Left renal pelvis (tissue), 4 donors: ENCODE data around the gene MACROD2. TPM values are rescaled to one million over a fixed set of nuclear protein-coding genes. Genes with fewer than 3 reads are reported as not detected.
"Not testable (repeated sequence)": the region's sequence is repeated elsewhere in the genome, so short reads cannot be mapped to it uniquely, and the experiment has no call there.

Experiments
- DNase-seq, 4 donors: peaks; one replicate each; pipeline ENCODE4 v3.0.0-alpha.2; 2013; ENCODE audit warnings: low read depth in 4 of 4, low spot score in 3 of 4
- polyA plus RNA-seq, 4 donors: library from polyadenylated mRNA; unstranded; fragments of 120-200 nt; gene quantifications; one replicate each; pipeline ENCODE4 v1.2.1, GENCODE V29; 2013; ENCODE audit not compliant: insufficient read length in 4 of 4

MACROD2 gene
- polyA plus RNA-seq, 4 donors: 7.0 to 17.8 (median 12.7) TPM

DNA sequence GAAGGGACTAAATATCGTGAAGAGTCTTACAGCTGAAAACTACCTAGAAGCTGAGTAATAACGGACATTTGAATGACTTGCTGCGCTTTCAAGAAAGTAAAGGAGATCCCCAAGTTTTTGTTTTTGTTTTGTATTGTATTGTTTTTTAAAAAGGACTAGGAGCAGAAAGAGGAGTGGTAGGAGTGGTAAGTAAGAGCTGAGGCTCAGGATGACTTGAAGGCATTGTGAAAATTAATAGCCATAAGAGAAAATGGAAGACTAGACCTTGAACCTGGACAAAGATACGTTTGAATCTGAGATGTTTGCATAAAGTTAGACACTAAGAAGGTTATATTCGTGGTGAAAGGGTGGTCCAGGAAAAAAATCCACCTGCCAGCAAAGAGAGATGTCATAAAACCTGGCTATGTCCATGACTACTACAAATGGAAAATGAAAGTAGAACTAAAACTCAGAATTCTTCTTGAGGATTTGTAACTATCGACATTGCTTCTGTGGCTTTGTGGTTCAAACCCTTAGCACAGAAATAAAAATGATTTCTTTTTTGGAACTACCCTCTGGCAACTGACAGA lies 1166.8 kb downstream of the MACROD2 start:
- no peak for DNase-seq

DNA sequence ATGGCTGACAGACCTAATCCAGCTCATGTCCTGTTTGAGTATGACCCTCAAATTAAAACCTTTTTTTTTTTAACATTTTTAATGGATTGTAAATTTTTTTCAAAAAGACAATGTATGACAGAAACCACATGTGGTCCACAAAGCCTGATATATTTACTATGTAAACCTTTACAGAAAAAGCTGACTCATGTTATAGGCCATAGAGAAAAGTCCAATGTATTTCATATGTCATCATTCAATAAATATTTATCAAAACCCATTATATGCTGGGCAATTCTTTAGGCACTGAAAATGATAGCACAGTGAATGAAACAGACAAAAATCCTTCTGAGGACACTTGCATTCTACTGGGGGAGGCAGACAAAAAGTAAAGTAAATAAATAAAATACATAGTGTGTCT lies 1168.3 kb downstream of the MACROD2 start:
- no peak for DNase-seq

- no peak for DNase-seq
Observed at GRCh38 chr20:15164726-15165125, 1169.4 kb downstream of the MACROD2 start.

GRCh38 chr20:15166744-15167143 lies 1171.4 kb downstream of the MACROD2 start:
- DNase-seq: no peak

DNA sequence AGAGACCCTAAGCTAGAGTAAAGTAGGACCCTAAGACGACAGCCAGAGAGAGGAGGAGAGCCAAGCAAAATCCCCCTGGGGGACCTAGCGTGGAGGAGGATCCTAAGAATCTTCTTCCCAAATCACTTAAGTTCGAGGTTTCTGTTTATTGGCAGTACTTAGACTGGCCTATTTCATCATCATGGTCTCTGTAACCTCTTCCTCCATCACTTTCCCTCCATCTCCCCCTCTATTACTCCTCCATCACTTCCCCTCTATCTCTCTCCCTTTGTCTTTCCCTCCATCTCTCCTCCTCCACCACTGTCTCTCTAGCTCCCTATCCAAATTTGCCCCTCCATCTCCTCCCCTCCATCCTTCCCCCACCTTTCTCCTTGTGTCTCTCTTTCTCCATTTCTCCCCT lies 1175.7 kb downstream of the MACROD2 start:
- DNase-seq: no peak

- no peak for DNase-seq
Observed at GRCh38 chr20:15176929-15177328, 1181.6 kb downstream of the MACROD2 start.

DNA sequence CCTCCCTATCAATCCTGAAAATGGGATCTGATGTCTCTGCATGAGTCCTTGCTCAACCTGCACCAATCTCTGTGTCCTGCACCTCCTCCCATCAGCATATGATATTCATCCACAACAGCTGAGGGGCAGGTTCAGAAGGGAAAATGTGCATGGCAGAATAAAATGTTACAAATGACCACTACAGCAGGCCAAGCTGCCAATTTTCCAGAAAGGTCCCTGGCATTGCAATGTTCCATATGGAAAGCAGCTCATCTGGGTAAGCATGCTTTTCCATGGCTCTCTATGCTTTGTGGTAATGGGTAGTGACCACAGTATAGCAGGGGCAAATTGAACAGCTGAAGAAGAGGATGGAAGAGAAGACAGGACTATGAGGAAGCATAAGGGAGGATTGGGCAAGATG lies 1183.3 kb downstream of the MACROD2 start:
- DNase-seq: no peak

- no peak for DNase-seq
Observed at GRCh38 chr20:15179381-15179780, 1184.1 kb downstream of the MACROD2 start.

DNA sequence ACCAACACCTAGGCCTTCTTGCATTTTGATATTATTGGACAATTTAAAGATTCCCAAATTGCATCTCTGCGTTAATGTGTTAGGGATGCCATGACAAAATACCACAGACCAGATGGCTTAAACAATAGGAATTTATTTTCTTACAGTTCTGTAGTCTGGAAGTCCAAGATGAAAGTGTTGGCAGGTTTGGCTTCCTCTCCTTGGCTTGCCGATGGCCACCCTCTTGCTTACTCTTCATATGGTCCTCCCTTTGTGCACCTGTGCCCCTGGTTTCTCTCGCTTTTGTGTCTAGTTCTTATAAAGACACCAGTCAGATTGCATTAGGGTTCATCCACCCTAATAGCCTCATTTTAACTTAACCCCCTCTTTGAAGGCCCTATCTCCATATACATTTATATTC lies 1184.5 kb downstream of the MACROD2 start:
- no peak for DNase-seq

GRCh38 chr20:15185322-15185721 lies 1190.0 kb downstream of the MACROD2 start:
- DNase-seq: no peak

- no peak for DNase-seq
Observed at GRCh38 chr20:15185913-15186312, 1190.6 kb downstream of the MACROD2 start.

DNA sequence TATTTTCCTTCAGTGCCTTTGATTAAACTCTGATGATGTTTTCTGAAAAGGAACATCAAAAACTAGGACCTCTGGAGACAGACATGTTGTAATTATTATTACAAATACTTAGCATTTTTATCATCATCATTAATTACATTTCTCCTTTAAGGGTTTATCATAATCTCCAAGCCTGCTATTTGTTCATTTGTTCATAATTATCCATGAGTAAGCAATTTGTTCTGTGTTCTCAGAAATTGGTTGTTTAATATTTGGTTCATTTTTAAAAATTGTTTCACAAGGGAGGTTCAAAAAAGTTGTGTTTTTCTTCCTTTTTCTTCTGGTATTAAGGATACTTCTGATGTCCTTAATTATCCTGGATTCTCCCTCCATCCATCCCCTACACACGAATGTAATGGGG lies 1192.3 kb downstream of the MACROD2 start:
- DNase-seq: no peak

GRCh38 chr20:15188415-15188814 lies 1193.1 kb downstream of the MACROD2 start:
- DNase-seq: no peak

- no peak for DNase-seq
Observed at GRCh38 chr20:15191082-15191723, 1195.9 kb downstream of the MACROD2 start.

GRCh38 chr20:15195378-15195777 lies 1200.1 kb downstream of the MACROD2 start:
- no peak for DNase-seq

- DNase-seq: no peak
Observed at GRCh38 chr20:15196547-15197255, 1201.4 kb downstream of the MACROD2 start.

DNA sequence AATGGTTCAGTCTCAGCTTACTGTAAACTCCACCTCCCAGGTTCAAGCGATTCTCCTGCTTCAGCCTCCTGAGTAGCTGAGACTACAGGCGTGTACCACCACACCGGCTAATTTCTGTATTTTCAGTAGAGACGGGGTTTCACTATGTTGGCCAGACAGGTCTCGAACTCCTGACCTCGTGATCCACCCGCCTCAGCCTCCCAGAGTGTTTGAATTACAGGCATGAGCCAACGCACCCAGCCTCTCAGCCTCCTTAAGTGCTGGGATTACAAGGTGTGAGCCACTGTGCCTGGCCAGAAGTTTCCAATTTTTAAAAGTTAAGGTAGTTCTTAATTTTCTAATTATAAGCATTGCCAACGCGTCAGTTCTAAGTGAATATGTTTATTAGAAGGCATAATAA lies 1202.7 kb downstream of the MACROD2 start:
- DNase-seq: not testable (repeated sequence)

DNA sequence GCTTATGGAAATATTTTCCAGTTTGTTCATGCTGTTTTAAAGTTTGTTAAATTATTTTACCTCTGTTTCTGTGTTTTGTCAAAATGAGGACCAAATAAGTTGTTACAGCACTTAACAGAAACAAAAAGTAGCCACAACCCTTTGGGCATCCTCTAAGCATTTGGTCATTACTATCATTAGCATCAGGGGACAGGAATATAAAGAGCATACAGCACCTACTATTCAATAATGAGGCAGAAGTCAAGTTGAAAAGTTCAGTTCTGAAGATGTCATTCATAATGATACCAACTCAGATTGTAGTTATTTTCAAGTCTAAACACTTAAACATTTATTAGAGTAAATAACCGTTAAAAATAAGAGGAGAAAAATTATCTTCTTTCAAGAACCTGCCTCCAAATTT lies 1204.4 kb downstream of the MACROD2 start:
- no peak for DNase-seq

DNA sequence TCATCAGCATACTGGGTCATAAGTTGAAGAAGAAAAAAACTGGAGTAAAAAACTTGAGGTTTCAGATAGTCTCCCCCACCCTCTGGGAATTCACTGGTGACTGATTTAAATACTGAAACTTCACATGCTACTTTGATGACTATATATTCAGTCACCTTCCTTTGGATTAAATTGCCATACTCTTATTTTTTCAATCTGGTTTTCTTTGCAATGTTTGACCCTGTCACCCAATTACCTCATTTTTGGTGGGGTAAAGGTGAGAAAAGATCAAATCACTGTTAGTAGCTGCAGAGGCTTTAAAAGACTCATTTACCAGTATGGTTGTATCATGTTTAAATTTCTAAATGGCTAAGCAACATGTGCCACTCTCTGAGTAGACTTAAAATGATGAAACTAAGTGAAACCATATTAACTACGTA lies 1204.8 kb downstream of the MACROD2 start:
- no peak for DNase-seq

DNA sequence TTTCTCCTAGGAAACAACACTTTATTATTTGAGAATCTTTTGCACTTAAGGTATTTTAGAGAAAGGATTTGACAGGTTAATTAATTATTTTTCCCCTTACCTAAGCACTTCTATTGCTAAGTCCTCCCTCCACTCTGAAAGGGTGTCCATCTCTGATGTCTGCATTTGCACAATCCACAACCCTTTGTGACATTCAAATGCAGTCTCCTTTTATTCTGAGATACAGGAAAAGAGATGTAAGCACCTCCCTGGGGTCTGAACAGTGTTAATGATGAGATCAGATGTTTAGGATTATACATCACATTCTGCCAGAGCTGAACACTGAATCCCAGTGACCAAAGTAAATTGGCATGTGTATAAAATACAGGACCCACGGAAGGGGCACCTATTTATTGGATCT lies 1206.3 kb downstream of the MACROD2 start:
- DNase-seq: no peak

DNA sequence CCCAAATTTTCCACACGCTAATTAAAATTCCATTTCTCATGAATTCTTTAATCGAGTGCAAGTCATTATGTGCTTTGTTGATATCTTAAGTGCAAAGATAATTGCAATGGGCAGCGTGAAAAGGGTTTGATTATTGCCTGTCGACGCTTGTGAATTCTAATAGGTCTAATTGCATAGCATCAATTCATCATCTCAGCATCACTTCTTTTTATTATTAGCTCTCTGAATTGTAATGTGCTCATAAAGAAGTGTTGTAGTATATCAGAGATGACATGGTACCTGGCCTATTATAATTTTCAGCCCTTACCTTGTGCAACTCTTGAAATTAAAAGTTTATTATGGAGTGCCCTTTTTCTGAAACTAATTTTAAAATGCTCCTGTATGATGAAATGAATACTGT lies 1208.9 kb downstream of the MACROD2 start:
- no peak for DNase-seq

- no peak for DNase-seq
Observed at GRCh38 chr20:15205028-15205427, 1209.7 kb downstream of the MACROD2 start.
